Body of pancreas (tissue), 4 donors: ENCODE measurements around the gene CDT1.

Source experiments
- POLR2A ChIP-seq, 3 donors: fragments of 450-650 bp; IDR thresholded peaks; one replicate each; pipeline ENCODE4 v1.6.1; 2016; ENCODE audit warnings: antibody characterized with exemption in 3 of 3, mild to moderate bottlenecking in 2 of 3
- TF ChIP-seq, protein P1 (sequence below), 7 experiments: fragments of 450-650 bp in 4 of 7; fragments of 200-600 bp in 3 of 7; sonication (generic) in 3 of 7; IDR thresholded peaks; one replicate each; pipeline ENCODE4 v1.5.1; 2016 to 2019; ENCODE audit warnings: antibody characterized with exemption in 7 of 7

DNA sequence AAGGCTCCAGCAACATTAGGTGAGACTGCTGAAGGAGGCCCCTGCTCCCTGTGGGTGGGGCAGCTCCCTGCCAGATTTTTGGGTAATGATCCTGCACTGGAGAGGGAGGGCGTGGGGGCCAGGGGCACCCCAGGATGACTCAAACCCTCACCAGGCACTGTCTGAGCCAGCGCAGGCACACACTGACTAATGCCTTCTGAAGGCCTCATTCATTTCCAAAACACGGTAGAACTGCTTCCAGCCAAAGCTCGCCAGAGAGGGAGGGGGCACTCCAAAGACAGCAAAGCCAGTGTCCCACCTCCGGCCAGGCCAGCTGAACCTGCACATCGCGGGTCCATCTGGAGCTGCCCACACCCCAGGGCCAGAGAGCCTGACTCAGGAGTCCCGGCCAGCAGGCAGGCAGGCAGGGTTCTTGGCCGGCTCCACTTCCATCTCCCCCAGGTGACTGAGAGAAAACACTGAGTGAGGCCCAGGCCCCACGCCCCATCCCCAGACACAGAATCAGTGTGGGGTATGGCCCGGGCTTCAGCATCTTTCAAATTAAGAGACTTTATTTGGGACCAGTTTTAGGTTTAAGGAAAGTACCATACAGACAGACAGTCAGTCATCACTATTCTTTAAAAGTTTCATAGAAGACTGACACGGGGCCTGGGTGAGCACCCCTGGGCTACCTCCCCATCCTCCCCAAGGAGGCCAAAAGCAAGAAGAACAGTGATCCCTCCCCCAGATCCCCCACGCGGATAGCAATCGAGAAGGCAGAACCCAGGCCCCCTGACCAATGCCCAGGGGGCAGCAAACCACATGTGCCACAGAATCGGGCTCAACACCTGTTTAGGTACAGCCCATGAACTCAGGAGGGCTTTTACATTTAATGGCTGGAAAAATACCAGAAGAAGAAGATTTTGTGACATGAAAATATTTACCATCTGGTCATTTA is 20.9 kb upstream of the CDT1 start:
- TF ChIP-seq, protein P1, sequence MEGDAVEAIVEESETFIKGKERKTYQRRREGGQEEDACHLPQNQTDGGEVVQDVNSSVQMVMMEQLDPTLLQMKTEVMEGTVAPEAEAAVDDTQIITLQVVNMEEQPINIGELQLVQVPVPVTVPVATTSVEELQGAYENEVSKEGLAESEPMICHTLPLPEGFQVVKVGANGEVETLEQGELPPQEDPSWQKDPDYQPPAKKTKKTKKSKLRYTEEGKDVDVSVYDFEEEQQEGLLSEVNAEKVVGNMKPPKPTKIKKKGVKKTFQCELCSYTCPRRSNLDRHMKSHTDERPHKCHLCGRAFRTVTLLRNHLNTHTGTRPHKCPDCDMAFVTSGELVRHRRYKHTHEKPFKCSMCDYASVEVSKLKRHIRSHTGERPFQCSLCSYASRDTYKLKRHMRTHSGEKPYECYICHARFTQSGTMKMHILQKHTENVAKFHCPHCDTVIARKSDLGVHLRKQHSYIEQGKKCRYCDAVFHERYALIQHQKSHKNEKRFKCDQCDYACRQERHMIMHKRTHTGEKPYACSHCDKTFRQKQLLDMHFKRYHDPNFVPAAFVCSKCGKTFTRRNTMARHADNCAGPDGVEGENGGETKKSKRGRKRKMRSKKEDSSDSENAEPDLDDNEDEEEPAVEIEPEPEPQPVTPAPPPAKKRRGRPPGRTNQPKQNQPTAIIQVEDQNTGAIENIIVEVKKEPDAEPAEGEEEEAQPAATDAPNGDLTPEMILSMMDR (IDR thresholded peaks at IDR 0.05) = no peak
- no peak for TF ChIP-seq POLR2A (IDR thresholded peaks at IDR 0.05)
